Measurements from ENCODE around the gene CPD. TPM values are rescaled to one million over a fixed set of nuclear protein-coding genes. Genes with fewer than 3 reads are reported as not detected.

Gene CPD
- total and polyA plus RNA-seq, 2 of the 13 experiments (the other 11 are each of a cell fraction or from before 2014, with no cell fraction given) = 46.1 to 72.3 TPM

- TF ChIP-seq SKIL (CRISPR knock-in tag; IDR thresholded peaks at IDR 0.05; ENCODE audit: borderline replicate concordance) (peak; percentile 61; the same call in 1 of the 2 replicates), SIX1 (CRISPR knock-in tag; IDR thresholded peaks at IDR 0.05; ENCODE audit: borderline replicate concordance) (0 out of 2 replicates have a peak, but pooled peaks have one; percentile 35), ZNF850 (CRISPR knock-in tag; conservative IDR thresholded peaks at IDR 0.05) (no peak), PRPF4 (IDR thresholded peaks at IDR 0.05; ENCODE audit: low read depth, low read length, poor library complexity, severe bottlenecking) (no peak), ZNF652 (CRISPR knock-in tag; IDR thresholded peaks at IDR 0.05; ENCODE audit: borderline replicate concordance, low read depth) (peak; percentile 30; the same call in 1 of the 2 replicates), MAF1 (CRISPR knock-in tag; IDR thresholded peaks at IDR 0.05; ENCODE audit: borderline replicate concordance) (peak; percentile 79; the same call in 1 of the 2 replicates), ZNF737 (CRISPR knock-in tag; IDR thresholded peaks at IDR 0.05; ENCODE audit: borderline replicate concordance) (no peak), PHF5A (CRISPR knock-in tag; IDR thresholded peaks at IDR 0.05; ENCODE audit: low read depth, unreplicated experiment) (peak; percentile 65), MZF1 (CRISPR knock-in tag; IDR thresholded peaks at IDR 0.05; ENCODE audit: borderline replicate concordance) (peak; percentile 88; the same call in 1 of the 2 replicates), ZSCAN5A (CRISPR knock-in tag; IDR thresholded peaks at IDR 0.05; ENCODE audit: borderline replicate concordance) (no peak), ARID3A (IDR thresholded peaks at IDR 0.05; ENCODE audit: low read depth, low read length) (no peak), FOSL1 (CRISPR knock-in tag; IDR thresholded peaks at IDR 0.05; ENCODE audit: borderline replicate concordance) (no peak), ATF2 (CRISPR knock-in tag; IDR thresholded peaks at IDR 0.05) (peak; percentile 85), RXRB (CRISPR knock-in tag; IDR thresholded peaks at IDR 0.05; ENCODE audit: borderline replicate concordance) (peak; percentile 86), KDM6A (CRISPR knock-in tag; IDR thresholded peaks at IDR 0.05; ENCODE audit: low read depth) (no peak), ZNF282 (IDR thresholded peaks at IDR 0.05; ENCODE audit: partially characterized antibody) (no peak), ZNF83 (CRISPR knock-in tag; IDR thresholded peaks at IDR 0.05; ENCODE audit: borderline replicate concordance) (no peak), AHR (CRISPR knock-in tag; IDR thresholded peaks at IDR 0.05) (peak; percentile 77)
- TF ChIP-seq, protein P1, sequence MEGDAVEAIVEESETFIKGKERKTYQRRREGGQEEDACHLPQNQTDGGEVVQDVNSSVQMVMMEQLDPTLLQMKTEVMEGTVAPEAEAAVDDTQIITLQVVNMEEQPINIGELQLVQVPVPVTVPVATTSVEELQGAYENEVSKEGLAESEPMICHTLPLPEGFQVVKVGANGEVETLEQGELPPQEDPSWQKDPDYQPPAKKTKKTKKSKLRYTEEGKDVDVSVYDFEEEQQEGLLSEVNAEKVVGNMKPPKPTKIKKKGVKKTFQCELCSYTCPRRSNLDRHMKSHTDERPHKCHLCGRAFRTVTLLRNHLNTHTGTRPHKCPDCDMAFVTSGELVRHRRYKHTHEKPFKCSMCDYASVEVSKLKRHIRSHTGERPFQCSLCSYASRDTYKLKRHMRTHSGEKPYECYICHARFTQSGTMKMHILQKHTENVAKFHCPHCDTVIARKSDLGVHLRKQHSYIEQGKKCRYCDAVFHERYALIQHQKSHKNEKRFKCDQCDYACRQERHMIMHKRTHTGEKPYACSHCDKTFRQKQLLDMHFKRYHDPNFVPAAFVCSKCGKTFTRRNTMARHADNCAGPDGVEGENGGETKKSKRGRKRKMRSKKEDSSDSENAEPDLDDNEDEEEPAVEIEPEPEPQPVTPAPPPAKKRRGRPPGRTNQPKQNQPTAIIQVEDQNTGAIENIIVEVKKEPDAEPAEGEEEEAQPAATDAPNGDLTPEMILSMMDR (CRISPR knock-in tag; IDR thresholded peaks at IDR 0.05) = peak; percentile 97
- TF ChIP-seq, protein P2, sequence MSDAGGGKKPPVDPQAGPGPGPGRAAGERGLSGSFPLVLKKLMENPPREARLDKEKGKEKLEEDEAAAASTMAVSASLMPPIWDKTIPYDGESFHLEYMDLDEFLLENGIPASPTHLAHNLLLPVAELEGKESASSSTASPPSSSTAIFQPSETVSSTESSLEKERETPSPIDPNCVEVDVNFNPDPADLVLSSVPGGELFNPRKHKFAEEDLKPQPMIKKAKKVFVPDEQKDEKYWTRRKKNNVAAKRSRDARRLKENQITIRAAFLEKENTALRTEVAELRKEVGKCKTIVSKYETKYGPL (CRISPR knock-in tag; IDR thresholded peaks at IDR 0.05) = no peak
These were observed 98.5 kb downstream of the CPD start, which contains the start of gene GOSR1 (continued) for GRCh38 chr17:30477083-30477773.
